MM.1S (cell line): ENCODE data around the gene NUCKS1.

Source experiments
- DNase-seq: peaks from one replicate; pipeline ENCODE4 v3.0.0-alpha.2; 2015
- H2AFZ ChIP-seq: fragments of 300-600 bp; sonication (generic); 2 replicates; pipeline ENCODE4 v1.6.0; 2016; ENCODE audit warnings: antibody characterized with exemption, low read length
- H3F3A ChIP-seq: fragments of 300-600 bp; sonication (generic); 2 replicates; pipeline ENCODE4 v1.6.1; 2016; ENCODE audit warnings: mild to moderate bottlenecking, antibody characterized with exemption, low read length, moderate library complexity, mixed read lengths; ENCODE audit not compliant: insufficient read depth
- H3K27ac ChIP-seq: fragments of 300-600 bp; sonication (generic); 2 replicates; pipeline ENCODE4 v1.5.1; 2016; ENCODE audit warnings: mild to moderate bottlenecking, low read length
- H3K27me3 ChIP-seq: fragments of 300-600 bp; sonication (generic); replicated peaks from 2 replicates; pipeline ENCODE4 v1.6.0; 2016; ENCODE audit warnings: low read length; ENCODE audit not compliant: insufficient read depth
- H3K36me3 ChIP-seq: fragments of 300-600 bp; sonication (generic); replicated peaks from 2 replicates; pipeline ENCODE4 v1.6.1; 2016; ENCODE audit warnings: mild to moderate bottlenecking, low read length, mixed read lengths; ENCODE audit not compliant: insufficient read depth
- H3K4me1 ChIP-seq: fragments of 300-600 bp; sonication (generic); 2 replicates; pipeline ENCODE4 v1.6.1; 2016; ENCODE audit warnings: low read length, mixed read lengths
- H3K4me2 ChIP-seq: fragments of 300-600 bp; sonication (generic); 2 replicates; pipeline ENCODE4 v1.6.0; 2016; ENCODE audit warnings: low read depth, low read length
- H3K4me3 ChIP-seq: fragments of 300-600 bp; sonication (generic); 2 replicates; pipeline ENCODE4 v1.5.1; 2016; ENCODE audit warnings: low read length, mixed read lengths
- H3K79me2 ChIP-seq: fragments of 300-600 bp; sonication (generic); 2 replicates; pipeline ENCODE4 v1.6.1; 2016; ENCODE audit warnings: mixed run types, low read length, mixed read lengths
- H3K9ac ChIP-seq: fragments of 300-600 bp; sonication (generic); 2 replicates; pipeline ENCODE4 v1.6.1; 2016; ENCODE audit warnings: low read length, mixed read lengths
- H3K9me2 ChIP-seq: fragments of 300-600 bp; sonication (generic); replicated peaks from 2 replicates; pipeline ENCODE4 v1.6.1; 2016; ENCODE audit warnings: mild to moderate bottlenecking, low read length, mixed read lengths; ENCODE audit not compliant: insufficient read depth
- H3K9me3 ChIP-seq: fragments of 300-600 bp; sonication (generic); replicated peaks from 2 replicates; pipeline ENCODE4 v1.6.1; 2016; ENCODE audit warnings: mild to moderate bottlenecking, low read length, mixed read lengths; ENCODE audit not compliant: insufficient read depth
- H4K20me1 ChIP-seq: fragments of 300-600 bp; sonication (generic); 2 replicates; pipeline ENCODE4 v1.6.1; 2016; ENCODE audit warnings: mild to moderate bottlenecking, low read length, moderate library complexity, mixed read lengths; ENCODE audit not compliant: insufficient read depth
- EZH2 ChIP-seq: fragments of 300-600 bp; sonication (generic); optimal IDR thresholded peaks from 2 replicates; pipeline ENCODE3; 2017; ENCODE audit warnings: low read depth, mild to moderate bottlenecking, antibody characterized with exemption, low read length, mixed read lengths
- EZH2phosphoT487 ChIP-seq: fragments of 300-600 bp; sonication (generic); IDR thresholded peaks from 2 replicates; pipeline ENCODE4 v1.6.1; 2018; ENCODE audit warnings: antibody characterized with exemption, low read length
- TF ChIP-seq, protein P1 (sequence below): fragments of 300-600 bp; sonication (generic); IDR thresholded peaks from 2 replicates; pipeline ENCODE4 v1.5.1; 2016; ENCODE audit warnings: antibody characterized with exemption, low read length, mixed read lengths

The NUCKS1 gene

DNA sequence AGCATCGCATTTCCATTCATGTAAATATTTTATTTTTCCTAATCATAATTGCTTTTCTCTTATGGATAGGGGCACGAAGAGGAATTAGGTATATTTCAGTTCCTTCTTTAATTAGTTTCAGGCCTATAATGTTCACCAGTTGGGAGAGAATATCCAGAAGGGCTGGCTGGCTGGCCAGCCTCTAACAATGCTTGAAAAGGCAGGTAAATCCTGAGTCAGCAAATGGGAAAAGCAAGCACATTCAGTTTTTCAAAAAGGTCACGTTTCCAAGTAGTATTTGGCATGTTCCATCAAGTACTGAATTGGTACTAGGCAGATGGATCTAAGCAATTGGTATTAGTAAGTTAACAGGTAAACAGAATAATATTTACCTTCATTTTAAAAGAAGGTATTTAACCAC, 17.3 kb upstream of the NUCKS1 start:
- Histone ChIP-seq H3F3A (peaks cover 2% of the 10 kb centered on the region; the same call in 1 of the 2 replicates), H4K20me1 (no peaks in the 10 kb centered on the region), H3K27me3 (no peaks in the 10 kb centered on the region), H3K9me3 (no peaks in the 10 kb centered on the region), H3K4me2 (no peak overlapping the region), H3K79me2 (no peaks in the 10 kb centered on the region), H3K4me3 (no peak overlapping the region), H3K4me1 (no peaks in the 10 kb centered on the region), H3K27ac (no peak overlapping the region), H3K9me2 (no peaks in the 10 kb centered on the region), H3K9ac (no peak overlapping the region), H3K36me3 (no peaks in the 10 kb centered on the region), H2AFZ (no peak overlapping the region)
- DNase-seq: no peak
- TF ChIP-seq EZH2 (no peak), EZH2phosphoT487 (no peak)
- TF ChIP-seq, protein P1, sequence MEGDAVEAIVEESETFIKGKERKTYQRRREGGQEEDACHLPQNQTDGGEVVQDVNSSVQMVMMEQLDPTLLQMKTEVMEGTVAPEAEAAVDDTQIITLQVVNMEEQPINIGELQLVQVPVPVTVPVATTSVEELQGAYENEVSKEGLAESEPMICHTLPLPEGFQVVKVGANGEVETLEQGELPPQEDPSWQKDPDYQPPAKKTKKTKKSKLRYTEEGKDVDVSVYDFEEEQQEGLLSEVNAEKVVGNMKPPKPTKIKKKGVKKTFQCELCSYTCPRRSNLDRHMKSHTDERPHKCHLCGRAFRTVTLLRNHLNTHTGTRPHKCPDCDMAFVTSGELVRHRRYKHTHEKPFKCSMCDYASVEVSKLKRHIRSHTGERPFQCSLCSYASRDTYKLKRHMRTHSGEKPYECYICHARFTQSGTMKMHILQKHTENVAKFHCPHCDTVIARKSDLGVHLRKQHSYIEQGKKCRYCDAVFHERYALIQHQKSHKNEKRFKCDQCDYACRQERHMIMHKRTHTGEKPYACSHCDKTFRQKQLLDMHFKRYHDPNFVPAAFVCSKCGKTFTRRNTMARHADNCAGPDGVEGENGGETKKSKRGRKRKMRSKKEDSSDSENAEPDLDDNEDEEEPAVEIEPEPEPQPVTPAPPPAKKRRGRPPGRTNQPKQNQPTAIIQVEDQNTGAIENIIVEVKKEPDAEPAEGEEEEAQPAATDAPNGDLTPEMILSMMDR: no peak

DNA sequence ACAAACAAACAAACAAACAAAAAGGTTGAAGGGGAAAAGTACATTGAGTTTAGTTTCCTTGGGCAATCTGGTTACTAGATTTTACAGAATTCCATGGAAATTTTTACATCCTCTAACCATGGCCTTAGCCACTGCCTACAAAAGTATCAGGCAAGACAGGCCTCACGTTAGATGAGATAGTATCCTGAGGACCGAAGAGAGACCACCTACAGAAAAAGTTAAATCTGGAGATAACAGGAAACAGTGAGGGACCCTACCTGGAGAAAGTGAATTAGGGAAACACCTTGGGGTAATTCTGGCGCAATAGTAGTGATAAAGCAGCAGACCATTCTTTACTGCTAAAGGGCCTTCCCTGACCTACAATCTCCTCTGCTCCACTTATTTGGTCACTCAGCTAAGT, 16.6 kb upstream of the NUCKS1 start:
- Histone ChIP-seq H3F3A (no peaks in the 10 kb centered on the region), H3K4me3 (no peak overlapping the region), H3K4me2 (no peak overlapping the region), H3K27ac (no peak overlapping the region), H2AFZ (no peak overlapping the region), H3K36me3 (no peaks in the 10 kb centered on the region), H3K4me1 (no peaks in the 10 kb centered on the region), H3K9me3 (no peaks in the 10 kb centered on the region), H3K9me2 (no peaks in the 10 kb centered on the region), H3K9ac (no peak overlapping the region), H3K79me2 (no peaks in the 10 kb centered on the region), H3K27me3 (no peaks in the 10 kb centered on the region), H4K20me1 (no peaks in the 10 kb centered on the region)
- TF ChIP-seq, protein P1: no peak
- no peak for TF ChIP-seq EZH2phosphoT487
- no peak for TF ChIP-seq EZH2
- DNase-seq: no peak

DNA sequence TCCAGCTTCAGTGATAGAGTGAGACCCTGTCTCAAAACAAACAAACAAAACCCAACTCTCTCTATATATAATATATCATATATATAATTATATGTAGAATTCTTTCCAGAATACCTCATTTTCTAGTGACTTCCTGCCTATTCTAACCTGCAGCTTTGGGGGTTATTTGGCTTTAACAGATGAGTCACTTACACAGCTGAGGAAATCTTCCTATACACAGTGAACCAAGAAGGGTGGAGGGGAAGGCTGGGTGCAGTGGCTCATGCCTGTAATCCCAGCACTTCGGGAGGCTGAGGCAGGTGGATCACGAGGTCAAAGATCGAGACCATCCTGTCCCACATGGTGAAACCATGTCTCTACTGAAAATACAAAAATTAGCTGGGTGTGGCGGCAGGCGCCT, 16.1 kb upstream of the NUCKS1 start:
- Histone ChIP-seq H3K4me2 (no peak overlapping the region), H3K9ac (no peak overlapping the region), H3K27me3 (no peaks in the 10 kb centered on the region), H3K4me3 (no peak overlapping the region), H3K9me3 (no peaks in the 10 kb centered on the region), H3K27ac (no peak overlapping the region), H3K36me3 (no peaks in the 10 kb centered on the region), H2AFZ (no peak overlapping the region), H3K4me1 (no peaks in the 10 kb centered on the region), H4K20me1 (no peaks in the 10 kb centered on the region), H3F3A (no peaks in the 10 kb centered on the region), H3K79me2 (no peaks in the 10 kb centered on the region), H3K9me2 (no peaks in the 10 kb centered on the region)
- TF ChIP-seq EZH2phosphoT487 (no peak), EZH2 (no peak)
- TF ChIP-seq, protein P1: no peak
- no peak for DNase-seq

DNA sequence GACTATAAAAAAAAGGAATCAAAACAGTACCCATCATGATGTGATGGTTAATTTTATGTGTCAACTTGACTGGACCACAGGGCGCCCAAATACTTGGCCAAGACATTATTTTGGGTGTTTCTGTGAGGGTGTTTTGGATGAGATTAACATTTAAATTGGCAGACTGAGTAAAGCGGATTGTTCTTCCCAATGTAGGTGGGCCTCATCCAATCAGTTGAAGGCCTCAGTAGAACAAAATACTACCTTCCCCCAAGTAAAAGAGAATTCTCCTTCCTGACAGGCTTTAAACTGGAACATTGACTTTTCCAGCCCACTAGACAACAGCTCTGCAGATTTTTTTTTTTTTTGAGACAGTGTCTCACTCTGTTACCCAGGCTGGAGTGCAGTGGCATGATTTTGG, 14.6 kb upstream of the NUCKS1 start:
- Histone ChIP-seq H4K20me1 (no peaks in the 10 kb centered on the region), H3K79me2 (no peaks in the 10 kb centered on the region), H3K27me3 (no peaks in the 10 kb centered on the region), H3K4me2 (no peak overlapping the region), H3K9me2 (no peaks in the 10 kb centered on the region), H3K4me1 (no peaks in the 10 kb centered on the region), H3K36me3 (no peaks in the 10 kb centered on the region), H2AFZ (no peak overlapping the region), H3K9ac (no peak overlapping the region), H3K27ac (no peak overlapping the region), H3F3A (no peaks in the 10 kb centered on the region), H3K9me3 (no peaks in the 10 kb centered on the region), H3K4me3 (no peak overlapping the region)
- DNase-seq: no peak
- TF ChIP-seq EZH2: no peak
- no peak for TF ChIP-seq EZH2phosphoT487
- TF ChIP-seq, protein P1: no peak
